ENCODE data around the gene MAN1A1.

GRCh38 chr6:119343167-119343566 is 6.4 kb downstream of the MAN1A1 start:
- TF ChIP-seq, protein P1, sequence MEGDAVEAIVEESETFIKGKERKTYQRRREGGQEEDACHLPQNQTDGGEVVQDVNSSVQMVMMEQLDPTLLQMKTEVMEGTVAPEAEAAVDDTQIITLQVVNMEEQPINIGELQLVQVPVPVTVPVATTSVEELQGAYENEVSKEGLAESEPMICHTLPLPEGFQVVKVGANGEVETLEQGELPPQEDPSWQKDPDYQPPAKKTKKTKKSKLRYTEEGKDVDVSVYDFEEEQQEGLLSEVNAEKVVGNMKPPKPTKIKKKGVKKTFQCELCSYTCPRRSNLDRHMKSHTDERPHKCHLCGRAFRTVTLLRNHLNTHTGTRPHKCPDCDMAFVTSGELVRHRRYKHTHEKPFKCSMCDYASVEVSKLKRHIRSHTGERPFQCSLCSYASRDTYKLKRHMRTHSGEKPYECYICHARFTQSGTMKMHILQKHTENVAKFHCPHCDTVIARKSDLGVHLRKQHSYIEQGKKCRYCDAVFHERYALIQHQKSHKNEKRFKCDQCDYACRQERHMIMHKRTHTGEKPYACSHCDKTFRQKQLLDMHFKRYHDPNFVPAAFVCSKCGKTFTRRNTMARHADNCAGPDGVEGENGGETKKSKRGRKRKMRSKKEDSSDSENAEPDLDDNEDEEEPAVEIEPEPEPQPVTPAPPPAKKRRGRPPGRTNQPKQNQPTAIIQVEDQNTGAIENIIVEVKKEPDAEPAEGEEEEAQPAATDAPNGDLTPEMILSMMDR (IDR thresholded peaks at IDR 0.05): no peak
- TF ChIP-seq POLR2A (IDR thresholded peaks at IDR 0.05): no peak

Measured in uterus (tissue), 2 donors.